GM21619 (cell line): ENCODE results near the gene IMMP2L.
A peak's percentile ranks its signal among the peaks of the same experiment; 100 is the strongest.

ENCODE experiments used
- ATAC-seq: cut with Tn5 transposase; IDR thresholded peaks from one replicate; pipeline ENCODE4 v1.9.1; 2021; ENCODE audit not compliant: unreplicated experiment

The IMMP2L gene

GRCh38 chr7:111560773-111561653 lies 1.3 kb downstream of the IMMP2L start:
- no peak for ATAC-seq

GRCh38 chr7:111558991-111559390 lies 3.3 kb downstream of the IMMP2L start:
- peak; percentile 53 for ATAC-seq

GRCh38 chr7:111556977-111557376 lies 5.3 kb downstream of the IMMP2L start:
- no peak for ATAC-seq

- ATAC-seq, result no peak
Observed at GRCh38 chr7:111554086-111554485, 8.2 kb downstream of the IMMP2L start.

GRCh38 chr7:111541067-111541466 lies 21.2 kb downstream of the IMMP2L start:
- no peak for ATAC-seq

GRCh38 chr7:111540199-111540815 lies 22.0 kb downstream of the IMMP2L start:
- no peak for ATAC-seq

- ATAC-seq, result no peak
Observed at GRCh38 chr7:111537134-111537533, 25.2 kb downstream of the IMMP2L start.

- no peak for ATAC-seq
Observed at GRCh38 chr7:111535142-111535870, 27.0 kb downstream of the IMMP2L start.

GRCh38 chr7:111532625-111533024 lies 29.7 kb downstream of the IMMP2L start:
- ATAC-seq, result no peak

GRCh38 chr7:111531993-111532392 lies 30.3 kb downstream of the IMMP2L start:
- ATAC-seq, result no peak

GRCh38 chr7:111530356-111530668 lies 32.0 kb downstream of the IMMP2L start:
- ATAC-seq, result no peak

- ATAC-seq, result no peak
Observed at GRCh38 chr7:111529507-111530355, 32.6 kb downstream of the IMMP2L start.

- peak; percentile 58 for ATAC-seq
Observed at GRCh38 chr7:111528331-111528730, 34.0 kb downstream of the IMMP2L start.

GRCh38 chr7:111527545-111527944 lies 34.7 kb downstream of the IMMP2L start:
- peak; percentile 84 for ATAC-seq

GRCh38 chr7:111525100-111525499 lies 37.2 kb downstream of the IMMP2L start:
- no peak for ATAC-seq

- no peak for ATAC-seq
Observed at GRCh38 chr7:111521660-111522059, 40.6 kb downstream of the IMMP2L start.

GRCh38 chr7:111518264-111518663 lies 44.0 kb downstream of the IMMP2L start:
- ATAC-seq, result no peak

- ATAC-seq, result no peak
Observed at GRCh38 chr7:111517549-111517951, 44.7 kb downstream of the IMMP2L start.

GRCh38 chr7:111516612-111517011 lies 45.7 kb downstream of the IMMP2L start:
- ATAC-seq, result no peak

- ATAC-seq, result no peak
Observed at GRCh38 chr7:111513566-111513965, 48.7 kb downstream of the IMMP2L start.

GRCh38 chr7:111511845-111512244 lies 50.4 kb downstream of the IMMP2L start:
- no peak for ATAC-seq
